Stomach (tissue), 4 donors: Measurements from ENCODE around the gene TUBGCP3.

Source experiments
- POLR2A ChIP-seq, 4 donors: fragments of 450-650 bp; IDR thresholded peaks; one replicate each; pipeline ENCODE4 v1.6.1; 2016; ENCODE audit warnings: antibody characterized with exemption in 4 of 4, control low read depth in 2 of 4, mild to moderate bottlenecking in 1 of 4, moderate library complexity in 1 of 4
- POLR2AphosphoS5 ChIP-seq, 3 donors: sonication (generic); formaldehyde crosslinking; IDR thresholded peaks; one replicate each; pipeline ENCODE4 v1.6.1; 2016; ENCODE audit warnings: antibody characterized with exemption in 3 of 3
- TF ChIP-seq, protein P1 (sequence below), 7 experiments: fragments of 450-650 bp in 4 of 7; fragments of 200-600 bp in 3 of 7; sonication (generic) in 3 of 7; IDR thresholded peaks; one replicate each; pipeline ENCODE4 v1.5.1; 2016 to 2019; ENCODE audit warnings: antibody characterized with exemption in 7 of 7, control low read depth in 2 of 7, mild to moderate bottlenecking in 1 of 7

DNA sequence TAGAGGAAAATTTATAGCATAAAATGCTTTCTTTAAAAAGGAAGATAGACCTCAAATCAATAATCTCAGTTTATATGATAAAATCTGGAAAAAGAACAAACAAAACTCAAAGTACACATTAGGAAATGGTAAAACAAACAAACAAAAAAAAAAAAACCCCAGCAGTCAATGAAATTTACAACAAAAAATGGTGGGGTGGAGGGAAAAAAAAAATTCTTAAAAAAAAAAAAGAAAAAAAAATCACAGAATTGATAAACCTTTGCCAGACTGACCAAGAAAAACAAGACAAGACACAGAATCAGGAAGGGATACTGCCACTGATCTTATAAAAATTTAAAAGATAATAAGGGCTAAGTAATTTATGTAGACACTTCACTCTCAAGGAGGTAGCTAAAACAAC lies 11.2 kb downstream of the TUBGCP3 start:
- TF ChIP-seq, protein P1, sequence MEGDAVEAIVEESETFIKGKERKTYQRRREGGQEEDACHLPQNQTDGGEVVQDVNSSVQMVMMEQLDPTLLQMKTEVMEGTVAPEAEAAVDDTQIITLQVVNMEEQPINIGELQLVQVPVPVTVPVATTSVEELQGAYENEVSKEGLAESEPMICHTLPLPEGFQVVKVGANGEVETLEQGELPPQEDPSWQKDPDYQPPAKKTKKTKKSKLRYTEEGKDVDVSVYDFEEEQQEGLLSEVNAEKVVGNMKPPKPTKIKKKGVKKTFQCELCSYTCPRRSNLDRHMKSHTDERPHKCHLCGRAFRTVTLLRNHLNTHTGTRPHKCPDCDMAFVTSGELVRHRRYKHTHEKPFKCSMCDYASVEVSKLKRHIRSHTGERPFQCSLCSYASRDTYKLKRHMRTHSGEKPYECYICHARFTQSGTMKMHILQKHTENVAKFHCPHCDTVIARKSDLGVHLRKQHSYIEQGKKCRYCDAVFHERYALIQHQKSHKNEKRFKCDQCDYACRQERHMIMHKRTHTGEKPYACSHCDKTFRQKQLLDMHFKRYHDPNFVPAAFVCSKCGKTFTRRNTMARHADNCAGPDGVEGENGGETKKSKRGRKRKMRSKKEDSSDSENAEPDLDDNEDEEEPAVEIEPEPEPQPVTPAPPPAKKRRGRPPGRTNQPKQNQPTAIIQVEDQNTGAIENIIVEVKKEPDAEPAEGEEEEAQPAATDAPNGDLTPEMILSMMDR (IDR thresholded peaks at IDR 0.05) = no peak
- TF ChIP-seq POLR2A (IDR thresholded peaks at IDR 0.05) = no peak
- no peak for TF ChIP-seq POLR2AphosphoS5 (IDR thresholded peaks at IDR 0.05)
